Measurements from ENCODE around the gene SLC26A2.
"Not testable (repeated sequence)": the region's sequence is repeated elsewhere in the genome, so short reads cannot be mapped to it uniquely, and the experiment has no call there.

SLC26A2 gene

DNA sequence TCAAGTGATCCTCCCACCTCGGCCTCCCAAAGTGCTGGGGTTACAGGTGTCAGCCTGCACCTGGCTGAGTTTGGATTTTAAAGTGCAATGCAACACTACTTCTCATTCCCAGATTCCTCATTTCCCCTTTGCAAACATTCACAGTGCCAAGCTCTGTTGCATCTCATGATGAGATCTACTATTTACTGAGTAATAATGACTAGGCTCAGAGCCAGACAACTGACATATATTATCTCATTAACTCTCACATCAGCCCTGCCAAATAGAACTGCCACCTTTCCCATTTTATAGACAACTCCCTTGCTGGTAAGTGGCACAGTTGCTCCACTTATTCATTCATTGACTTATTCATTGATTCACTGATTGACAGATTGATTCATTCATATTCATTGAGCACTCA is 22.9 kb upstream of the SLC26A2 start:
- DNase-seq (ENCODE audit: low read depth in 2 of 2), result no peak

DNA sequence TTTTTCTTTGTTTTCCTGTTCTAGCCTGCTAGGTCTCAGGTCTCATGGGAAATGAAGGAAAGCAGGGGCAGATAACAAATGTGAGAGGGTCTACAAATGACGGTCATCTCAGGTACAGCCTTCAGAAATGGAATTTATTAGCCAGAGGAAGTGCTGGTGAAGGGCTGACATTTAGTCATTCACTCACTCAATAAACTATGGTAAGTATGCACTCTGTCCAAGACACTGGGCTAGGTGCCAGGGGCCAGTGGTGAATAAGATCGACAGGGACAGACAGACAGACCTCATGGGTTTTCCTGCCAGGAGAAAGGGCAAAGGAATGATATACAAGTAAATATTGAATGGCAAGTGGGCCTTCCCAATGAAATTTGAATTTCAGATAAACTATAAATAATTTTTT is 22.3 kb upstream of the SLC26A2 start:
- DNase-seq (ENCODE audit: low read depth in 2 of 2), result no peak

DNA sequence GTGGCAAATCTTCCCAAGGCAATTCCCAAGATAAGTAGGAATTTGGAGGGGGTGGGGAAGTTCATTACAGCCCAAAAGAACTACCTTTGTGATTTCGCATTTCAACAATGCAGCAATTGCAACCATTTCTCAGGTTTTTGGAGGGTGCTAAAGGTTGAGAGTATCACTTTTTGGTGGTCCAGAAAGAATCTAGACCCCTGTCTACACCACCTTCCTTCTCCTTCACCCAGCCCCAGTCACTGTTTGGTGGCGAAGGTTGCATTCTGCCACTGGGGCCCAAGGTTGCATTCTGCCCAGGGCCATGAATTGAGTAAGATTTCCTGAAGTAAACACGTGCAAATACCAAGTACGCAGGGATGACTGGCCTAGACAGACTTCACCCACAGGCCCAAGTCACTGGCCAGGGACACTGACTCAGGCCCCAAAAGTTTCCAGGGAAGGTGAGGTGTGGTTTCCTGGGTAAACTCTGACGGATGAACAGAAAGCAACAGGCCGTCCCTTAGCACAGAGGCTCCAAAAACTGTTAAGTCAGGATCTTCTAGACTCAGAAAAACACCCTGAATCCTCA is 21.7 kb upstream of the SLC26A2 start:
- DNase-seq (ENCODE audit: low read depth in 2 of 2), result no peak

DNA sequence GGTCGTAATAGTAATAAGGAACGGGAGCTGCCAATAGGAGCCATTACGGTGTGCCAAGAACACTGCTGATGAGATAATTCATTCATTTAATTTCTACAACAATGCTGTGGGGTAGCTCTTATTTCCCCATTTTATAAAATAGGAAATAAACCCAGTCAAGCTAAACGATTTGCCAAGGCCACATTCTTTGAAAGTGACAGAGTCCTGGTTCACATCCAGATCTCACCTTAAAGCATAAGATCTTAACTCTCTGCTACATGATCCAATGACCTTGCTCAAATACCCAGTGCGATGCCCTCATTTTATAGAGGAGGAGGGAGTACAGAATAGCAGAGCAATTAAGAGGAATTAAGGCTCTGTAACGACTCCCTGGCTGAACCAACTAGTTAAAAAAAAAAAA is 21.0 kb upstream of the SLC26A2 start:
- no peak for DNase-seq (ENCODE audit: low read depth in 2 of 2)

DNA sequence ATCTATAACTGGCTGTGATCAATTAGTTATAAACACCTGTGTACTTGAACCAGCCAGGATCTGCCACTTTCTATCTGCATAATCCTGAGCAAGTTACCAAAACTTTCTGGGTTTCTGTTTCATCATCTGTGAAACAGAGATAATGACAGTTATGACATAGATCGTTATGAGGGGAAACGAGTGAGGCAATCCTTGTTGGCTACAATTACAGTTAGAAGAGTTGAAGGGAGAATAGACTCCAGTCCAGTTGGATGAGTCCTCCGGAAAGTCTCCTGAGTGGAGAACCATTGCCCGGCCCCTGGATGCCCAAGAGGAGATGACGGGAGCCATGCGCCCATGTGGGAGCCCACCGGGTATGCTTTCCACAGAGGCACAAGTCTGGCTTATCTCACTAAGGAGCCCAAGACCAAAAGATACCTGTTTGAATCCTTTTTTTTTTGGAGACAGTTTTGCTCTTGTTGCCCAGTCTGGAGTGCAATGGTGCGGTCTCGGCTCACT is 20.4 kb upstream of the SLC26A2 start:
- DNase-seq (ENCODE audit: low read depth in 2 of 2), result no peak

DNA sequence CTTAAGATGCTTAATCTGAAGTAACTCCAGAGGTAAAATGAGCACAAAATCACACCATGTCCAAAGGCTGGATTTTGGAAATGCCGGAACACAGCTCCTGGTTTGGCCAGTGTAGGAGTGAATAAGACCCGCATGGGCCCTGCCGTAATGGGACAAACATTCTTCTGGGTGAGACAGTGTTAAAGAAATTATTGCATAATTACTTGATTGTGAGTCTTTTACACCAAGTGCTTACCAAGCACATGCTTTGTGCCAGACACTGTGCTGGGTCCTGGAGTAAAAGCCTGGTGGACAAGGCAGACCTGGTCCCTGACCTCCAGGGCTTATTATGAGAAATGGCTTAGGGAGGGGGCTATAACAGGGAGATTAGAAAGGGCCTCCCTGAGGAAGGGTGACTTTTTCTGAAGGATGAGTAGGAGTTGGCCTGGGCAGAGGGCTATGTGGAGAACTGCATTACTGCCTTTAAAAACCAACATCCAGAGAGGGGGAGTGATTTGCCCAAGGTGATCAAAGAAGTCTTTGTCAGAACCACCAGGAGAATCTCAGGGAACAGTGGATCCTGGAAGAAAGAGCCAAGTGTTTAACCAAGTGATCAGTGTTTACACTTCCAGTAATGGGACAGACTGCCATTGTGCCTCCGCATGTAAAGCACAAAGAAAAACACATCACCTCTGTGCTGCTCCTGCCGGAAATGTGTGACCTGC is 19.5 kb upstream of the SLC26A2 start:
- DNase-seq (ENCODE audit: low read depth in 2 of 2), result no peak

DNA sequence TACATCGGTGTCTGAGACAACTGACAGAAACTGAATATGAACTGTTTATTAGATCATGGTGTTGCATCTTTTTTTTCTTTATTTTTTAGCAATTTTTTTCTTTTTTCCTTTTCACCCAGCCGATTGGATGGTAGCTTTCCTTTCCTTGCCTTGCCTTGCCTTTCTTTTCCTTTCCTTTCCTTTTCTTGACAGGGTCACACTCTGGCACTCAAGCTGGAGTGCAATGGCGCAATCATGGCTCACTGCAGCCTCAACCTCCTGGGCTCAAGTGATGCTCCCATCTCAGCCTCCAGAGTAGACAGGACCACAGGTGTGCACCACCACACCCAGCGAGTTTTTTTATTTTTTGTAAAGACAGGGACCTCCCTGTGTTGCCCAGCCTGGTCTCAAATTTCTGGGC is 18.8 kb upstream of the SLC26A2 start:
- DNase-seq (ENCODE audit: low read depth in 2 of 2), result no peak

DNA sequence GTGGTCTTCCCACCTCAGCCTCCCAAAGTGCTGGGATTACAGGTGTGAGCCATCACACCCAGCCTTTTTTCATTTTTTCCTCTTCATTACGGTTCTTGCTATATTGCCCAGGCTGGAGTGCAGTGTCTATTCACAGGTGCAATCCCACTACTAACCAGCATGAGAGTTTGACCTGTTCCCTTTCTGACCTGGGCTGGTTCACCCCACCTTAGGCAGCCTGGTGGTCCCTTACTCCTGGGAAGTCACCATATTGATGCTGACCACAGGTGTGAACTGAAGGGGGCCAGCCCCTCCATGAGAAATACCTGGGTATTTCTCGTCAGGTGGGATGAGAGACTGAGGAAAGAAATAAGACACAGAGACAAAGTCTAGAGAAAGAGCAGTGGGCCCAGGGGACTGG is 18.4 kb upstream of the SLC26A2 start:
- no peak for DNase-seq (ENCODE audit: low read depth in 2 of 2)

DNA sequence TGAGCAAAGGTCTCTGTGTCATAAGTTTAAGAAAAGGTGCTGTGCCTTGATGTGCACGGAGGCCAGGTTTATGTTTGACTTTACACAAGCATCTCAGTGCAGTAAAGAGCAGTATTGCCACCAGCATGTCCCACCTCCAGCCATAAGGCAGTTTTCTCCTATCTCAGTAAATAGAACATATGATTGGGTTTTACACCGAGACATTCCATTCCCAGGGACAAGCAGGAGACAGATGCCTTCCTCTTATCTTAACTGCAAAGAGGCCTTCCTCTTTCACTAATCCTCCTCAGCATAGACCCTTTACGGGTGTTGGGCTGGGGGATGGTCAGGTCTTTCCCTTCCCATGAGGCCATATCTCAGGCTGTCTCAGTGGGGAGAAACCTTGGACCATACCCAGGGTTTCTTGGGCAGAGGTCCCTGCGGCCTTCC is 17.8 kb upstream of the SLC26A2 start:
- not testable (repeated sequence) for DNase-seq (ENCODE audit: low read depth in 2 of 2)

DNA sequence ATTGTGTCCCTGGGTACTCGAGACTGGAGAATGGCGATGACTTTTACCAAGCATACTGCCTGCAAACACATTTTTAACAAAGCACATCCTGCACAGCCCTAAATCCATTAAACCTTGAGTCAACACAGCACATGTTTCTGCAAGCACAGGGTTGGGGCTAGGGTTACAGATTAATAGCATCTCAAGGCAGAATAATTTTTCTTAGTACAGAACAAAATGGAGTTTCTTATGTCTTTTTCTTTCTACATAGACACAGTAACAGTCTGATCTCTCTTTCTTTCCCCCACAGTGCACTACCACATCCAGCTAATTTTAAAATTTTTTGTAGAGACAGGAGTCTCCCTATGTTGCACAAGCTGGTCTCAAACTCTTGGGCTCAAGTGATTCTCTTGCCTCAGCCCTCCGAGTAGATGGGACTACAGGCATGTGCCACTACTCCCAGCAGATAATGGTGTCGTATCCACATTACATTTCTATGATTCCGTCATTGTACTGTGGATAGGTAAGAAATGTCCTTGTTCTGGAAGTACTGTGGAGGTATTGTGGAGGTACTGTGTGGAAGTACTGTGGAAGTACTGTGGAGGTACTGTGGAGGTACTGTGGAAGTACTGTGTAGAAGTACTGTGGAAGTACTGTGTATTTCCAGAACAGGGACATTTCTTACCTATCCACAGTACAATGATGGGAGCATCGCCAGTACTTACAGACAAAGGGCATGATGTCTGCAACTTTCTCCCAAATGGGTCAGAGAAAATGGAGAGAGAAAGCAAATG is 17.2 kb upstream of the SLC26A2 start:
- not testable (repeated sequence) for DNase-seq (ENCODE audit: low read depth in 2 of 2)

DNA sequence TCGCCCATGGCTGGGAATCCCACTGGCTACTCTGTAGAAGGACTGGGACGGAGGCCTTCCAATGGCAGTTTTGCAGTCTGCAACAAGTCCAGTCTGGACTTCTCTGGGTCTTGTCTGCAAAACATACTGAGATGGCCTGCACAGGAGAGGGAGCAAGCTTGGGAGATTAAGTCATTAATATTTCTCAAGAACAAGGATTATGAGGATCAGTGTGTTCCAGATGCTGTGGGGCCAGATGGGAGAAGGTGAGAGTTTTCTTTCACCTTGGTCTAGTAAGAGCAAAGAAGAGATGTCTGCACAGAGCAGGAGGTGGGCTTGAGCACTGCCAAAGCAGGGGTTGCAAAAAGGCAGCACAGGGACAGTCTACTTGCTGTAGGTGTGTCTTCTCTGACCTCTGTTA is 15.9 kb upstream of the SLC26A2 start, which contains the start of gene PDE6A:
TSS of gene PDE6A (minus strand) at position 128 of the 400 bp plus-strand sequence. CDS start at position 8, 120 bp downstream.
- no peak for DNase-seq (ENCODE audit: low read depth in 2 of 2)

DNA sequence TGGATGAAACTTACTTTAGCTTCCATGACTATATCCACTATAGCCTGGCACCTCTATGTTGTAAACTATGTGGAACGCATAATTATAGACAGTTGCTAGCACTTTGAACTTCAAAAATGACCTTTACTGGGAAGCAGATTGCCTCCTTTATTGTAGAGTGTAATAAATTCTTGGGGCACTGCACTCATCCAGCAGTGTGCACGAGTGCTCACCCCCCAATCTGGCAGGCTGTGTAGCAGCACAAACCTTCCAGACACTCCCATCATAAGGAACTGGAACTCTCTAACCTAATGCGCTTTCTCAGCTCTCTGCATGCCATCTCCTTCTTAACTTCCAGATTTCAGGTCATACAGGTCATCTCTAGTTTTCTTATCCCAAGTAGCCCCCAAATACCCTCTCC is 14.4 kb upstream of the SLC26A2 start:
- no peak for DNase-seq (ENCODE audit: low read depth in 2 of 2)

DNA sequence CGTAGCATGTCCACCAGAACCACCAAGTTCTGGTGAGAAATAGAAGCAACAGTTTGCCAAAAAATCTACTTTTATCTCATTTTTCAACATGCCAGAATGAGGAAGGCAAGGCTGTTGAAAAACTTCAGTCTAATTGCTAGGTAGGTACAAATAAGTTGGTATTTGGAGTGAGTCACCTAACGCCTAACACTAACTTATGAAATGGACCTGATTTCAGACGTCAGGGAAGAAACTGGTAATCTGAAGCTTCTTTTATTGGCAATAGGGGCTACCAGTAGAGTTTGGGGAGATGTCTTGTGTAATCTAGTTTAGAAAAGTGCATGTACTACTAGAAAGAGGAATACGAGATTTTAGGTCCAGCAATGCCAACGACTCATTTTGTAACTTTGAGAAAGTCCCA is 11.6 kb upstream of the SLC26A2 start:
- DNase-seq (ENCODE audit: low read depth in 2 of 2), result no peak

DNA sequence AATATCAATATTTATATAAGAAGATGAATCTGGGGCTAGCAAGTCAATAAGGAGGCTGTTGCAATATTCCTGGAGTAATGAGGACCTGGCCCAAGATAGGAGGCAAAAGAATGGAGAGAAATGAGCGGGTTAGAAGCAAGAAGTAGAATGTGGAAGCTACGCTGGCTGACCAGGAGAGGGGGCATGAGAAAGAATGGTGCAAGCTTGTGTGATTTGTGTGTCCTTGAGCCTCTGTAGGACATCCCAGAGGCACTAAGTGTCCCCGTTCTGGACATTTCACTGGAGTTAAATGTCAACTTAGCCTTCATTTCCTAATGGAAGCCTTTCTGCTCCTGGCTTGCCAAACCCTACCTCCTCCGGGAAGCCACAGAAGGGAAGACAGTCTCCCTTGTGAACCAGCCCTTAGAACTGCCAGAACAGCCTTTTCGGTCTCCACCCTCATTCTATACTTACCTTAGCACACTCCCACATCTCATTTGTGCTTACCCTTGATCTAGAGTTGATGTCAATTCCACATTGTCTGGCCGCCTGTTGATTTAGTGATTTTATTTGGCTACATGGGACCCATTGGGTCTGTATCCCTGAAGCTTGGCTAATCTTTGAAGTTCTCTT is 9.3 kb upstream of the SLC26A2 start:
- no peak for DNase-seq (ENCODE audit: low read depth in 2 of 2)

DNA sequence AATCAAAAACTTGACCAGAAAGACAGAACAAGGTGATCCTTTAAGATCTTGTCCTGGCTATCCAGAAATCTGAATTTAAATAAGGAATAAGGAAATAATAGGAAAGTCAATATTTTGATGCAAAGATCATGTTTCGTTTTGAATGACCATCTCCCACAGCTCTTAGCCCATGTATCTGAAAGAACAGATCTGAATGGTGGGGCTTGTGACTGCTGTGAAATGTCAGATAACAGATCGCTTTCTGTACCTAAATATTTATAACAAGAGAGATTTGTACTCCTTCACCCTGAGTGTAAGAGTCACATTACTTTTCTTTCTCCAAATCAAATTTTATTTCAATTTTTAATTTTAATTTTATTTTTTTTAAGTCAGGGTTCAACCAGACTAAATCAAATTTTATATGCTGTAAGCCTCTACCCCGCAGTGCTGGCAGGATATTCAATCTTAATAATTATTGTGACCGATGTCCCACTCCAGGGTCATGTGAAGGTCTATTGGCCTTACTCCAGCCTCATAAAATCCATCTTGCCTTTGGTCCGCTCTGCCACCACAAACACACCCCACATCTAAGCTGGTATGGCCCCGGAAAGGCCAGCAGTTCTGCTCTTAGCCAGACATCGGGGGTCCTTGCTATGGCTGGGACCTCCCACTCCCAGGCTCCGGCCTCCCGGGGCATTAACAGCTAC is 7.0 kb upstream of the SLC26A2 start:
- no peak for DNase-seq (ENCODE audit: low read depth in 2 of 2)

DNA sequence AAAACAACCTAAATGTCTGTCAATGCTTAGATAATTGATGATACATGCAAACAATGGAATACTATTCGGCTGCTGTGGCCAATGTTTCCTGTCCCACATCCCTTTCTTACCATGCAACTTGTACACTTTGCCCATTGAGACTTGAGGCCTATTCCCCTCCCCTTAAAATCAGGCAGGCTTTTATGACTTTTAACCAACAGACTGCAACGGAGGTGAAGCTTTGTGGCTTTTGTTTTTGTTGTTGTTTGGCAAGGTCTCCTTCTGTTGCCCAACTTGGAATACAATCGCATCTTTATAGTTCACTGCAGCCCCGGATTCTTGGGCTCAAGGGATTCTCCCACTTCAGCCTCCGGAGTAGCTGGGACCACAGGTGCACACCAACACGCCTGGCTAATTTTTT is 5.8 kb upstream of the SLC26A2 start:
- DNase-seq (ENCODE audit: low read depth in 2 of 2), result no peak

DNA sequence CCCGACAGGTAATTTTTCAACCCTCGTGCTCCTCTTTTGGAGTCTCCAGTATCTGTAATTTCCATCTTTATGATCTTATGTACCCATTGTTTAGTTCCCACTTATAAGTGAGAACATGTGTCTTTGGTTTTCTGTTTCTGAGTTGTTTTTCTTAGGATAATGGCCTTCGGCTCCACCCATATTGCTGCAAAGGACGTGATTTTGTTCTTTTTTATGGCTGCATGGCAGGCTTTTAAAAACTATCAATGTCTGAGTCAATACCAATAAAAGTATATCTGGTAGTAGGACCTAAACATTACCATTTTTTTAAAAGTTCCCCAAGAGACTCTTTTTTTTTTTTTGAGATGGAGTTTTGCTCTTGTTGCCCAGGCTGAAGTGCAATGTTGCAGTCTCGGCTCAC is 3.9 kb upstream of the SLC26A2 start:
- no peak for DNase-seq (ENCODE audit: low read depth in 2 of 2)

DNA sequence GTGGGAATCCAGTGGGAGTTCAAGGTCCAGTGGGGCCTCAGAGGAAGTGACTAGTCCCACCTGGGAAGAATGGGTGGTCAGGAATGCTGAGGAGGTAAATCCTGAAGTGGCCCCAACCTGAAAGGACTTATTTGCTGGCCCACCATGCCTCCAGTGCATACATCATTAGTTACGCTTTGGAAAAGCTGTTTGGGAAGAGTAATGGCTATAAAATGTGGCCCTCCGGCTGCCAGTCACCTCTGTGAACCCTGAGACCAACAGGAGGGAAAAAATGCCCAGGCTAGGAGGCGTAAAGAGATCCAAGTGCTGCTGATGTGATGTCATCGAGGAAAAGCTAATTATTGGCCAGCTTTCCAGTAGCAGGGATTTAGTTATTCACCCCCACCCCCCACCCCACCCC is 2.7 kb upstream of the SLC26A2 start:
- DNase-seq (ENCODE audit: low read depth in 2 of 2), result no peak

DNA sequence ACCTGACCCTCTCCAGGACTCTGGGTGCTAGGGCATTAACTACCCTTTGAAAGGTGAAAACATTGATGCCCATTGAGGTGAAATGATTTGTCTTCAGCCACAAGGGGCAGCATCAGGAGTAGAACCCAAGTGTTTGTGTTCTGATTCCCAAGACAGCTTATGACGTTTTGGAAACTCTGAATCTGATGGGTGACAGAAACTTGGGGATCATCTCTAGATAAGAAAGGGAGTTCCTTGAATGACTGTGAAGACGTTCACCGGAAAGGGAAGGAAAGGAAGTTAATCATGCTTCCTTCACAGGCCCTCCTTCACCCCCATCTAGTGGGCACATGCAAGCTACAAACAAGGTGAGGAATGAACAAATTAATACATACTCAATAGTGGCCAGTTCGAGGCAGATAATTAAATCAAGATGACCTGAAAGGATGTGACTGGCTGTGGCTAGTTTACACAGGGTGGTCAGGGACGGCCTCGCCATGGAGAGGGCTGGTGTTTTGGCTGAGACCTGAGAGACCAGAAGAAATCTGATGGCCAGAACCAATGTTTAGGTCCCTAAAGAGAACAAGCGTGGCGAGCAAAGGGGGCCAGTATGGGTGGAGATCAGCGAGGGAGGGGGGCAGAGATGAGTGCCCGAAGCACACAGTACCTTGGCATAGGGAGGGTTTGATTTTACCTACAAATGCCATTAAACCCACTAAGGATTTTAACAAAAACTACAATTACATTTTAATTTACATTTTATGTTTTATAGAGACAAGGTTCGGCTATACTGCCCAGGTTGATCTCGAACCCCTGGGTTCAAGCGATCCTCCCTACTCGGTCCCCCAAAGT is 937 bp upstream of the SLC26A2 start:
- peak; percentile 21 to 46 for DNase-seq (ENCODE audit: low read depth in 2 of 2)

DNA sequence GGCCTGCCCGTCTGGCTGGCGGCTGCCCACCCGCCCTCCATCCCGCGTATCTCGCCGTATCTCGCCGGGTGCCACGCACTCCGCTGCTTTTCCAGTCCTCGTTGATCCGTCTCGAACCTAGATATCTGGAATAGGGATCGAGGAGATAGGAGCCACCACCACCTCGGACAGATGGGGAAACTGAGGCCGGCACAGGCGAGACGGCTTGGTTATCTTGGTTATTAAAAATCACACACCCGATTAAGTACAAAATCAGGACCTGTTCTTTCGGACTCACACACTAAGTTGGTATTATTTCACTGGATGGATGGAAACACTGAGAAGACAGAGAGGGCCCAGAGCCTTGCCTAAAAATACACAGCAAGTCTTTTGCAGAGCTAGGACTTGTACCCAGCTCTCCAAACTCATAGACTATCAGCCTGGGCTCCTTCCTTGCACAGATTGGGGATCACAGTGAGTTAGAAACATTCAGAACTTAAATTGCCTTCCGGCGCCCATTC is 678 bp downstream of the SLC26A2 start:
- DNase-seq (ENCODE audit: low read depth in 2 of 2), result no peak

DNA sequence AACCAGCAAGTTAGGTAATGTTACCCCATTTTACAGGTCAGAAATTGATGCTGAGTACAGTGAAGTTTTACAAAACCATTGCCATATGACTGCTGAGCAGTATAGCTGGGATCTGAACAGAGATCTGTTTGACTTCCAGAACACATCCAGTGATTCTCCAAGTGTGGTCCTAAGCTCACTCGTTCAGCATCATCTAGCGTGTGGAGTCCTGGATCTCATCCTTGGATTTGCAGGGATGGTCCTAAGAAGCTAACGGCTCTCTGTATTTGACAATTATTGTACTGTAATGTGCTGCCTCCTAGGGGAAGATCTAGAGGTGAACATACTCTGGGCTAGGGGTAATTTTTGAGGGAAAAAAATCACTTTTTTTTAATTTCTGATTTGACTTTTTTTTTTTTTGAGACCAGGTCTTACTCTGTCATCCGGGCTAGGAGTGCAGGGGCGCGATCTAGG is 1.4 kb downstream of the SLC26A2 start:
- no peak for DNase-seq (ENCODE audit: low read depth in 2 of 2)
